Skeletal muscle cell (primary cell): ENCODE measurements around the gene PITX2.
"Not testable (repeated sequence)": the region's sequence is repeated elsewhere in the genome, so short reads cannot be mapped to it uniquely, and the experiment has no call there.

Source experiments
- DNase-seq: peaks from one replicate; pipeline ENCODE4 v3.0.0-alpha.2; 2010; ENCODE audit warnings: low read depth
- H3K4me3 ChIP-seq: 2 replicates; pipeline ENCODE4 v1.5.1; 2011; ENCODE audit warnings: low read depth, mild to moderate bottlenecking, control low read depth, low read length, moderate library complexity

PITX2 gene

DNA sequence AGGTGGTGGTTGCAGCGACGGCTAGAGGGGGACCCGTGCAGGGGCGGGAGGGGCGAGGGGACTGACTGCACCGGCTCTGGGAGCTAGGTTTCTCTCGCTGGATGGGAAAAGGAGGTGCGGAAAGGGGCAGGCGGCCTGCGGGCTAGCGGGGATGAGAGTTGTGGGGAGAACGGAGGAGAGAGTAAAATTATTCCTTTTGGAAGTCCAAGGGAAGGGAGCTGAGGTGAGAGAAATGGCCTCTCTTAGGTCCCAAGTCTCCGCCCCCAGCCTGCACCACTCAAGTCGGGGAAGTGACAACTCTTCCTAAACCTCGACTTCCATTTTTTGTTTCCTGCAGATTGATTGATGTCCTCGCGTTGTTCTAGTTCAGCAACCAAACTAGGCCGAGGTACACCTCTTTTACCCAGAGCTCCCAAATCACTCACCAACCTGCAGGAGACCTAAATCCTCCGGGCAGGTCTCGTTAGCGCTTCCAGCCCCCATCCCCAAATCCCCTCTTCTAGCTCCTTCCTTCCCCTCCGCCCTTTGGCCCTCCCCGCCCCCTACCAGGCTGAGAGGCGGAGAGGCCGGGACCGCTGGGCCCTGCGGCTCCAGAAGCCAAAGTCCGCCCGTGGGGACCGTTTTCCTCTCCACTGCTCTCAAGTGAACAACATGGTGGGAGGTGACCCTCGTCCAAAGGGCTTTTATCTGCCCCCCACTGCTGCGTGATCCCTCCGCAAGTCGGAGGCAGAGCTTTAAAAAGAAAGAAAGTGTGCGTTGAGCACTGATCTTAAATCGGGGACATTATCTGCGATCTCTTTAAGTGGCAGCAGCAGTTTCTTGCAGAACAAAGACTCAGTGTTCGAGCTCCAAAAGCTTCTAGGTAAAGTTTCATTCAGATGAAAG lies 7.3 kb downstream of the PITX2 start:
- DNase-seq, result no peak
- no peak overlapping the region for H3K4me3 ChIP-seq

DNA sequence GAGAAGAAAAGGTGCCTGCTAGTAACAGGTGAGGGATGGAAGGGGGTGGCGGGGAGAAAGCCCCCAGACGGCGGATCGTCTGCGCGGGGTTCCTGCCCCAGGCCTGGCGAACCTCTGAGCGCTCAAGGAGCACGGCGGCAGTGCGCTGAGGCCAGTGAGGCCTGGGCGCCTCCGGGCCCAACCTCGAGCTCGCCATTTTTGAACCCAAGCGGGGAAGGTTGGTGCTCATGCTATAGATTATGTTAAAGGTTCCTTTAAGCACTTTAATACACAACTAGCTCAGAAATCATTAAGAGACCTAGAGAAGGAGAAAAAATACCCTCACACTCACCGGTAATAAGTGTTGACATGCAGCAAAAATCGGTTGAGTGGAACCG lies 7.9 kb downstream of the PITX2 start:
- DNase-seq, result no peak
- no peak overlapping the region for H3K4me3 ChIP-seq

DNA sequence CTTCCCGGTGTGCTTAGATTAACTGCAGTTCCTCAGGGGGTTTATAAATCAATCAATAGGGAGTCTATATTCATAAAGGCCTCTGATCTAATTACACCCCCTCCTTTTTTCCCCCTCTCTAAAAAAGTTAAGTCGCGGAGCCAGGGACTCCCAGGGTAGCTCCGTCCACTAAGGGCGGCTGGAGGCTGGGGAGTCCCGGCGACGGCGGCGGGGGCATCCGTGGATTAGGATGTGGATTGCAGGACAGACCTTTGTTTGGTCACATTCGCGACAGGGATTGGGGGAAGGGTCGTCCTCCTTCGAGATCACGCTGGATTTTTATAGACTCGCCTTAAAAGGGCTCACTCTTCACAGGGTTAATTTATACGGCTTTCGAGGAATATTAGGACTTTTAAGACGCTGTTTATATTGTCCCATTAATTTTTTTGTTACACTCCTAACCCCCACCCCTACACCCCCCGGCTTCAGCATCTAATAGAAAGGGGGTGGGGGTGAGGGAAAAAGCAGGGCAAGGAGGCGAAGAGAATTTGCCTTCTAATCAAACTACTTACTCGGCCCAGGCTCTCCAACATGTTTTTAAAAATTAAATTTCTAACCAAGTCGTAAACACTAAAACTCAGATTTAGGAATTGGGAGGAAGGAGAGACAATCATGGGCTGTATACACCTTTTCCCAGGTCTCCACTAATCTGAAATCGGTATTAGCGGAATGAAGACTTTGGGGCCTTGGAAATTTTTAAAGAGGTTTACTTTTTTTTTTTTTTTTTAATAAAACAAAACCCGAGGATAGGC lies 8.5 kb downstream of the PITX2 start:
- H3K4me3 ChIP-seq, result no peak overlapping the region
- DNase-seq, result no peak

DNA sequence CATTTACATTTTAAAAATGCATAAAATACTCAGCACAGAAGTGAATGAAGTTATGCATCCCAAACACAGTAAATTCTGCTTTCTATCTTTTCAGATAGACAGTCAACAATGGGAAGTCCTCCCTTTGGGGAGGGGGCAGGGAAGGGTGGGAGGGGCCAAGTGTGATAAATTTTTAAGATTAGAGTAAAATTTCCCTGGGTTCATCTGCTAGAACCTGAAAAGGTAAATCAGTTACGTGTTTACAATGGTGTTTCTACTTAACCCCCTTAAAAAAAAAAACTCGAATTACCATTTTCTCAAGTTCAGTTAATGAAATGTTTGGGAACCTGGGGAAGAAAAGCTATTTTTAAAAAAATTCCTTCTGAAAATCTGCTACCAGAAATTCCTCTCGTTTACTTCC lies 9.1 kb downstream of the PITX2 start:
- no peak overlapping the region for H3K4me3 ChIP-seq
- no peak for DNase-seq

DNA sequence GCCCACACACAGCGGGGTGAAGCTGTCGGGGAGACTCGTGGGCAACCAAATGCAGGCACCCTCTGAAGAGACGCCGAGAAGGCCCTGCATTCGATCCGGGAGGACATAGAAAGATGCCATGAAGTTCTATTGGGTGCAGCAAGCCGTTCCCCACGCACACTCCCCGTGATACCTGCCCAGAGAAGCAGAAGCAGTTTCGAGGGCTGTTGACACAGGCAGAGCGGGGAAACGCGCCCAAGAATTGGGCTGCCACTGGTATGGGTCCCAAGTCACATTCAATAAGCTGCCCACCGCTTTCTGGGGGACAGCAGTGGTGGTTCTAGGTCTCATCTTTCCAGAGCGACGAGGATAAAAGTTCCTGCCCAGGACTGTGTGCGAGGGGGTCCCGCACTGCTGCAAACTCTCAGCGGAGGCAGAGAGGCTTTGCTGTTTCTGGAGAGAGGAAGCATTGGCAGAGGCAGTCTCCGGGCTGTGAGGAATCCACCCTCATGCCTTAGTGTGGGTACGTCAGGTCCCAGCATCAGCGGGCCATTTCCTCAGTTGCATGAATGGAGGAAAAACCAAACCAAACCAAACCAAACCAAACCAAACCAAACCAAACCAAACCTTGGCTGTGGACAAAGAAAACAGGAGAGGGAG lies 10.1 kb downstream of the PITX2 start:
- DNase-seq, result no peak
- no peak overlapping the region for H3K4me3 ChIP-seq

DNA sequence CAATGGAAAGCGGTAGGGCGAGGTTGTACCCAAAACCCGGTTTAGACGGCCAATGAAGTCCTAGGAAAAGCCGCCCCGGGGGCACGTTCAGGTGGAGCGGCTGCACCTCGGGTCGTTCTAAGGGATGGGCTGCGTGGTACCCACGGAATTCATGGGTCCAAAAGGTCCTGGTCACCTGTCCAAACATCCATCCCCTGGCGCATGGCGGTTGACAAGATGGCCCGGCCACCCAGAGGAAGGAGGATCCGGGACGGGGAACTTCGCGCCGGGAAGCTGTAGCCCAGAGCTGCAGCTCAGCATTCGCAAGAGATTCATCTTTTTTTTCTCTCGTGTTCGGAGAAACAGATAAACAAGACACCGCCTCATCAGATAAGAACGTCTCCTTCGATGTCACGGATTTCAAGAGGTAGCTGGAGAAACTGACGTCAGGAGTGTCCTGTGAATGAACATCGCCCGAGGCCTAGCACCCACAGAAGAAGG lies 10.9 kb downstream of the PITX2 start:
- H3K4me3 ChIP-seq, result no peak overlapping the region
- no peak for DNase-seq

DNA sequence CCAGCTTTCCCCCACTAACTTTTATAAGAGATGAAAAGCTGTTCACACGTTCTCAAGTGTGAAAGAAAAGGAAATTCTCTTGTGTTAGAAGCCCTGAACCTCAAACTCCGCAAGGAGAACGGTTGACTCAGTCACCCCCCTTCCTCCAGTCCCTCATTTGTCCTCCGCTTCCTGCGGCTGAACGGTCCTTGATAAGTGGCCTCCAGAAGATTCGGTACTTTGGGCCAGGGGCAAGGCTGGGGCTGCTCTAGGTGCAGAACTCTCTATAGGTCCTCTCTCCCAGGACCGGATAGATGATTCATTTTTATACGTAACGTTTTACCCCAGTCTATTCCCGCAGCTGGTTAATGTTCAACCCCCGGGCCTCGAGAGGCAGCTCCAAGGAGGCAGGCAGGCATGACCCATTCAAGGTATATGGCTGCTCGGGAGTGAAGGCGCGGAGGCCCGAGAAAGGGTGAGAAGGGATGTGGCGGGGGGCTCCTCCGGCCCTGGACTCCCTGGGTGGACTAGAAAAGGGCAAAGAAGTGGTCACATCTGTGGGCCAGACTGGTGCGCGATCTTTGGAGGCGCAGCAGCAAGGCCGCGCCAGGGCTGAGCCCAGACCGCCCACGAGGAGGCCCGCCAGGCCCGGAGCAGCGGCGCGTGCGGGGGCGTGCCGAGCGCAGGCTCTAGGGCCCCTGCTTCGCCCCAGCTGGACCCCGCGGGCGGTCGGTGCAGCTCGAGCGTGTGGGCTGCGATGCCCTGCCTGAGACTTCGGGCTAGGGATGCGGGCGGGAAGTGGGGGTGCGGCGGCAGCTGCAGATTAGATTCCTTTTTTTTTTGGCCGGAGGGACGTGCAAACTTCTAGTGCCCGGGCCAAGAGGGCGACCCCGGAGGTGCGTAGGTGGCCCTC lies 11.7 kb downstream of the PITX2 start:
- no peak overlapping the region for H3K4me3 ChIP-seq

DNA sequence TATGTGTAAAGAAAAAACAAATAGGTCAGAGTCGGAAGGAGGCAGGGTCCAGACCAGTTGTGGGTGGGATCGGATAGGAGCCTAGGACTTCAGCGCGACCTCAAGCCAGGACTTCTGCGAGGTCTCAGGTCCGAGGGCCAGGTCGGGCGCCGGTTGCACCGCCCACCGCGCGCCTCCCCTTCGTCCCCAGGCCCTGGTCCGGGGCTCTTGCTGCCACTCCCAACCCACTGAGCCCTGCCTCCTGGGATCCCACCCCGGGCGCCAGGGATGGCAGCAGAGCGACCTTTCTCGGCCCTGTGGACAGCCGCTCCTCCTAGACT lies 12.3 kb downstream of the PITX2 start:
- no peak for DNase-seq
- no peak overlapping the region for H3K4me3 ChIP-seq

More for the DNA sequence above, 11.7 kb downstream of the PITX2 start:
- DNase-seq, result no peak

DNA sequence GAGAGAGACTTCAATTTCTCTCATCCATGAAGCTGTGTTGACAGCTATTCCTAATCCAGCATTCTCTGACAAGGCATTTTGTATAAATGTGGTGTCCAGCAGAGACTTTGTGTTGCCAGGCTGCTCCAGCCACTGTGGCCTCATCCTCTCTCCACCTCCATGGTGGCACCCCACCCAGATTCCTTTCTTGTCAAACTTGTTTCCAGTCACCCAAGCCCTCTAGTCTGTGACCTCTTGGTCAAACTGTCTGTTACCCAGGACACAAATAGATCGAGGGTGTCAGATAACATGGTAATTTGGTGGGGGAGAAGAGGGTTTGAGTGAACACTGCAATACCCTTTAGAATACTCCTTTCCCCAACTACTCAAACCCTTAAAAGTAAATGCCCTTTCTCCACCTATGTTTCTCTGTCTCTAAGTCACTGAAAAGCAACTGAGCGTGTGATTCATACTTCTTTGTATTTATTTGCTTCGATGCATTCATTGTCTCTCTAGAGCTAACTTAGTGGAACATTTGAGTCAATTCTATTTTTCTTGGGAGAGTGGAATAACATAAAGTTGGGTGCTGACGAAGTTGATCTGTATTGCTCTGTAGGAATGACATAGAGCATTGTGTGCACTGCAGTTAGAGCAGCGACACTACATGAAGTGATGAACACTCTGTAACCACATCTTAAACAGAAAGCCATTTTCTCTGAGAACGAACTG lies 13.7 kb downstream of the PITX2 start:
- H3K4me3 ChIP-seq, result no peak overlapping the region
- no peak for DNase-seq

DNA sequence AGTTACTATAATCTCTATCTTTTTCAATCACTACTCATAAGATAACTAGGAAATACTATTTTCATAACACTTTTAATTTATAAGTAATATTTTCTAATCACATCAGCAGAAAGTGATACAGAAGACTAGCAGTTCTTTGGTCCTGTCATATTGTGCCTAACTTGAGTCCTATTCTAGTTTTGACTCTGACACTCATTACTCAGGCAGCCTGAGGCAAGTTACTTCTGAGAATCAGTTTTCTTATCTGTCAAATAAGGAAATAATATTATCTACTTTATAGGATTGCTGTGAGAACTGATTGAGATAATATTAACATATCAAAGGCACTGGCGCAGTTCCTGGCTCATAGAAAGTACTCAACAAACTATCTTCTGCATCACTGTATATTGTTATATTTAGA lies 17.8 kb downstream of the PITX2 start:
- H3K4me3 ChIP-seq, result no peak overlapping the region
- no peak for DNase-seq

DNA sequence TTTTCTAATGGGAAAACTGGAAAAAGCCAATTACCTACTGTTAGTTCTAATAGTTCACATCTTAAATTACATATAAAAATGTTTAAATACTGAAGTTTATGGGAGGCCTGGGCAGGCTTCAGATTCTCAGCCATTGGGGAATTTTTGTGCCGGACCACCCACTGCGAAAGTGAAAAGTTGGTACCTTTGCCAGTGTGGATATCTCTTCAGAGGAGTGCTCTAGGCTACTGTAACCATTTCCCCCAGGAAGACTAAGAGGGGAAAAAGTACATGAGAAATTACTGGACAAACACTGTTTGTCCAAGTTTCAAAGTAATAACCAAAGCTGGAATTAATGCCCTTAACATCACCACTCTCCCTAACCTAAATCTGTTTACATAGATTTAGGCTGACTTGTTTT lies 20.8 kb downstream of the PITX2 start:
- DNase-seq, result no peak
- no peak overlapping the region for H3K4me3 ChIP-seq

DNA sequence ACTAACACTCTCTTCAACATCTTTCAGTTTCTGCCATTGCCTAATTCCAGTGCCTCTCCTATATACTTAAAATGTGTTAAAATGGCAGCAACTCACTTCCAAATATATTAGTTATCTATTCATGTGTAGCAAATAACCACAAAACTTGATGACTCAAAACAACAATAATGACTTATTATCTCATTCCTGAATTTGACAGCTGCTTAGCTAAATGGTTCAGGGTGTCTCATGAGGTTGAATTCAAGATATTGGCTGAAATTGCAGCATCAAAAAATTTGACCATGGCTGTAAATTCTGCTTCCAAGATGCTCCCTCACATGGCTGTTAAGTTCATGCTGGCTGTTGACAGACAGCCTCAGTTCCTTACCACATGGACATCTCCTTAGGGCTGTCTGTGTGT lies 25.3 kb downstream of the PITX2 start:
- DNase-seq, result no peak
- H3K4me3 ChIP-seq, result no peak overlapping the region

DNA sequence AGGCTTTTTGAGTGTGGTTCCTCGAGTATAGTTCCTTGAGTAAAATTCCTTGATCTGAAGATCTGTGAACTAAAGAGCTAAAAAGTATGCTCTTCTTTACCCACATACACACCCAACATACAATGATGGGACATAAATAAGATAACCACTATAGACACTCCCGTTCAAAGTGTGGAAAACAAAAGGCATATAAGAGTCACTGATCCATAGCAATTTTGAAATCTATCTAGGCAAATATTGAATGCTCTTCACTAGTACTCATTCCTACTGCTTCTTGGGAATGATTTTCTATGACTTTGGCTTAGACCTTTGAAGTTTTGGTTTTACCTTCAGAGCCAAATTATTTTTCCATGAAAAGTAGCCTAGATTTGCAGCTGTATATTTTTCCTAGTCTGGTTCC lies 26.4 kb downstream of the PITX2 start:
- no peak overlapping the region for H3K4me3 ChIP-seq

DNA sequence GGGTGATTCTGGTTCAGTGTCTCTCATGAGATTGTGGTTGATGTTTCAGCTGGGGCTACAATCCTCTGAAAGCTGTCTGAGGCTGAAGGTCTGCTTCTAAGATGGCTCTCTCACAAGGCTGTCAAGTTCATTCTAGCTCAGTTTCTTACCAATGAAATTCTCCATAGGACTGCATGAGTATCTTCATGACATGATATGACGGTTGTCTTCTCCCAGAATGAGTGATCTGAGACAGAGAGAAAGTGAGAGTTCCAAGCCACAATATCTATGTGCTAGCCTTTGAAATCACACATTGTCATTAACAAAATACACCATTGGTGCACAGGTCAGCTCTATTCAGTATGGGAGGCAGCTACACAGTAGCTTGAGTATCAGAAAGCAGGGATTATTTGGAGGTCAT lies 27.3 kb downstream of the PITX2 start:
- H3K4me3 ChIP-seq, result no peak overlapping the region
- no peak for DNase-seq

More for the DNA sequence above, 26.4 kb downstream of the PITX2 start:
- no peak for DNase-seq

DNA sequence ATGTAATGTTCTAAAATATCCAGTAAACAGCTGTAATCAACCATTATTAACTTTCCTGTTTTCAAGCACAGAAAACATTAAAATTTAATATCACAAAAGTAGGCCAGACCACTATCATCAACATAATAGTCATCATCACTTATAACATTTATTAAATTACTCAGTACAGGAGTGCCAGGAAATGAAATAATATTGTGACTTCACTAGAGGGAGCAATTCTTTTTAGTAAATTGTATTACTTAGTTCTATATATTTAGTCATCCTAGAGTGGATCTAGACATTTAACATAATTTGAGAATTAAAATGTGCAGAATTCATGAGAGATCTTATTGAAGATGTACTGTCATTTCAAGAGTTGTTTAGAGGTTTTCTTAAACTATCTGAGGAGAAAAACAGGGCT lies 33.6 kb downstream of the PITX2 start:
- H3K4me3 ChIP-seq, result no peak overlapping the region
- no peak for DNase-seq

DNA sequence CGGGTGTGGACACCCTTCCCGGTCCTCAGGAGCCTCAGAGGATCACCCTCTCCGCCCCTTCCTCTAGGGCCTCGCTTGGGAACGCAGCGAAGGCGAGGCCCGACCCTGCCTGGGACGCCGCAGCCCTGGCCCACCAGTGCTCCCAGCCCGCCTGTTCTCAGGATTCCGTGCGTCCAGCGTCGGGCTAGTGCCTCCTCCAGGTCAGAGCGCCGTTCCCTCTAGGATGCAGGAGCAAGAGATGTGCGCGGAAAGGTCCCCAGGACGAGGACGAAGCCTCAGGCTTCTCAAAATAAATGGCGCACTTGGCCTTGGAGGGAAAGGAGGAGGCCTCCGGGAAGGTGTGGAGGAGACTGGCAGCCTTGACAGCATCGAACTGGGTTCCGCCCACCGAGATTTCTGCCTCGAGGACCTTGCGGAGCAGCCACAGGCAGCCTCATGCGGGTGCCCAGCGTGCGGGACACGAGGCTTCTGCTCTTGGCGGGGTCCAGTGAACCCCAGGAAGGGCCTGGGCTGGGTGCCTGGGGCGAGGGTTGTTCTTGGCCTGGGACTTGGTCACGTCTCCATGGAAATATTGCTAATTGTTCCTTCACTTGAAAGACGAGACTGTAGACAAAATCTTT lies 35.1 kb downstream of the PITX2 start:
- H3K4me3 ChIP-seq, result no peak overlapping the region
- DNase-seq, result no peak

DNA sequence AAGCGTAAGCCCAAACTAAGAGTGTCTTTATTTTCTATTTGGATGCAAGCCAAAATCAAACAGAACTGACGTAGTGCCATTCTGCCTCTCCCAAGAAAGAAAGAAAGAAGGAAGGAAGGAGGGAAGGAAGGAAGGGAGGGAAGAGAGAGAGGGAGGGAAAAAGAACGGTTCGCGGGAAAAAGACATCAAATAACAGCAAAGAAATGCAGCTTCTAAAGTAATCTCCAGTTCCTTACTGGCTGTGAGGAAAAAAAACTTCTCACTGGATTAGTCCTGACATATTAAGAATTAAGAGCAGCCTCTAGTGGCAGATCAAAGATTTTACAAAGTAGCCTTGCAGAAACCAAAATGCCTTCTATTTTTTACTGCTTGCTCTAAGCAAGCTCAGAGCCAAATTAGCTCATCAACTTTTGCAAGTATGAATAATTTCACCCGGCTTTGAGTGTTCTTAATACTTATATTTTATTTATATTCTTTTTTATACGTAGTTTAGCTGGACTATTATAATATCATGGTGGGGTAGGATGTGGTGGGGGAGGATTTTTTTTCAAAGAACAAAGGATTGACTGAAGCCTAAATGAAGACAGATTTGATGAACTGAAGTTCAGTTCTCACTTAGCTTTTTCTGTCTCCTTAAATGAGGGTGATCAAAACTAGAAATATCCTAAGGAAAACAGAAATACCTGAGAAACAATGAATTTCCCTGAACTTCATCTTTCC lies 36.6 kb downstream of the PITX2 start:
- peak; percentile 34 for DNase-seq
- no peak overlapping the region for H3K4me3 ChIP-seq

DNA sequence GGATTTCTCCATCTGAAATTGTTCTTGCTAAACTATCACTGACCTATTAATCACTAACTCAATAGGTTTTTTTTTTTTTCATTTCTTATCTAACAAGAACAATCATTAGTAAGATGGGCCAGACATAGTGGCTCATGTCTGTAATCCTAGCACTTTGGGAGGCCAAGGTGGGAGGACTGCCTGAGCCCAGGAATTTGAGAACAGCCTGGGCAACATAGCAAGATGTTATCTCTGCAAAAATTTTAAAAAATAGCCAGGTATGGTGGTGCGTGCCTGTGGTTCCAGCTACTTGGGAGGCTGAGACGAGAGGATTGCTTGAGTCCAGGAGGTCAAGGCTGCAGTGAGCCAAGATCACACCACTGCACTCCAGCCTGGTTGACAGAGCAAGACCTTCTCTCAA lies 46.2 kb downstream of the PITX2 start:
- DNase-seq, H3K4me3 ChIP-seq: not testable (repeated sequence)
